Gastrocnemius medialis (tissue), 4 donors: ENCODE results near the gene STC2. TPM values are rescaled to one million over a fixed set of nuclear protein-coding genes. Genes with fewer than 3 reads are reported as not detected.
A peak's percentile ranks its signal among the peaks of the same experiment; 100 is the strongest.

Experiments used
- ATAC-seq, 2 donors: fragments of 150-250 bp; one replicate each; pipeline ENCODE4 v1.9.1; 2016
- DNase-seq, 2 donors: peaks; one replicate each; pipeline ENCODE4 v3.0.0-alpha.2; 2019
- H3K27ac ChIP-seq, 4 donors: fragments of 200-600 bp; sonication (generic); 1 replicate in 1 of 4; 2 replicates in 3 of 4; pipeline ENCODE4 v1.5.1; 2016 to 2018; ENCODE audit warnings: mild to moderate bottlenecking in 2 of 4, moderate library complexity in 1 of 4
- H3K27me3 ChIP-seq, 3 donors: fragments of 200-600 bp; sonication (generic) in 2 of 3; 1 replicate in 1 of 3; 2 replicates in 2 of 3; pipeline versions ENCODE4 v1.5.1 to v1.6.0; 2016 to 2019; ENCODE audit warnings: mild to moderate bottlenecking in 1 of 3, moderate library complexity in 1 of 3
- H3K36me3 ChIP-seq, 2 donors: fragments of 200-600 bp; sonication (generic) in 1 of 2; one replicate each; pipeline ENCODE4 v1.5.1; 2017 to 2018
- H3K4me1 ChIP-seq, 2 donors: fragments of 200-600 bp; sonication (generic) in 1 of 2; one replicate each; pipeline ENCODE4 v1.5.1; 2016 to 2017; ENCODE audit warnings: mild to moderate bottlenecking in 2 of 2
- H3K4me3 ChIP-seq, 4 donors: fragments of 200-600 bp; sonication (generic) in 3 of 4; 1 replicate in 1 of 4; 2 replicates in 3 of 4; pipeline ENCODE4 v1.5.1; 2016 to 2019; ENCODE audit warnings: mild to moderate bottlenecking in 2 of 4
- H3K9me3 ChIP-seq, 3 donors: fragments of 200-600 bp; sonication (generic) in 2 of 3; 1 replicate in 1 of 3; 2 replicates in 2 of 3; pipeline ENCODE4 v1.5.1; 2016 to 2019
- CTCF ChIP-seq, 5 experiments: fragments of 450-650 bp in 3 of 5; fragments of 200-600 bp in 2 of 5; sonication (generic) in 2 of 5; IDR thresholded peaks in 4 of 5; conservative IDR thresholded peaks in 1 of 5; 1 replicate in 4 of 5; 2 replicates in 1 of 5; pipeline ENCODE4 v1.5.1; 2016 to 2019; ENCODE audit warnings: antibody characterized with exemption in 5 of 5, mild to moderate bottlenecking in 3 of 5, moderate library complexity in 3 of 5
- POLR2A ChIP-seq, 2 donors: fragments of 450-650 bp; IDR thresholded peaks; one replicate each; pipeline ENCODE4 v1.6.1; 2017; ENCODE audit warnings: antibody characterized with exemption in 2 of 2, mild to moderate bottlenecking in 2 of 2, moderate library complexity in 2 of 2
- in situ Hi-C, 4 donors: fragments of 200-750 bp; cut with MboI; loops; one replicate each; pipeline versions ENCODE4 v1.15.0 to v1.8.0; 2017; ENCODE audit warnings: low sequenced_read_pairs in 4 of 4
- intact Hi-C: fragments of 100-400 bp; cut with DNase I; formaldehyde crosslinking; loops from one replicate; pipeline ENCODE4 v1.15.1; 2023; ENCODE audit warnings: low total_unique reads
- total RNA-seq, 4 donors: library from RNA; depleted of rRNA; stranded (reverse); fragments of >200 nt; gene quantifications; one replicate each; pipeline versions ENCODE4 v1.1.0 to v1.2.3, GENCODE V29; 2016

Gene STC2
- total RNA-seq, 4 donors from 2014 or later = 0.39 to 12.7 (median 4.0) TPM

- DNase-seq (no peak), ATAC-seq (peak in 1 of 2 donors; percentile 60)
Measured at GRCh38 chr5:173310861-173311785, 17.1 kb downstream of the STC2 start.

GRCh38 chr5:173310218-173310769 is 17.9 kb downstream of the STC2 start:
- H3K4me3 ChIP-seq = no peak overlapping the region
- no peak for ATAC-seq
- intact Hi-C loops = no loop called here
- no peaks in the 10 kb centered on the region for H3K36me3 ChIP-seq
- no peak for TF ChIP-seq POLR2A (IDR thresholded peaks at IDR 0.05)
- TF ChIP-seq CTCF (IDR thresholded peaks at IDR 0.05 in 4 of 5, conservative IDR thresholded peaks at IDR 0.05 in 1 of 5) = no peak
- peaks cover under 1 to 9% of the 10 kb centered on the region in 2 donors for H3K4me1 ChIP-seq
- H3K27ac ChIP-seq = peak overlapping the region in 2 of 4 donors; percentile 2 to 43
- no peaks in the 10 kb centered on the region for H3K27me3 ChIP-seq
- no peak for DNase-seq
- H3K9me3 ChIP-seq = no peaks in the 10 kb centered on the region
- in situ Hi-C loops = loop anchor here in 1 of 4 donors (25.0 kb wide), 2 partner anchors 277 to 677 kb away; partner anchors contain the start of gene C5orf47

More at GRCh38 chr5:173310861-173311785, 17.1 kb downstream of the STC2 start:
- Histone ChIP-seq H3K27ac (peak overlapping the region in 2 of 4 donors; percentile 2 to 43), H3K36me3 (no peaks in the 10 kb centered on the region), H3K27me3 (no peaks in the 10 kb centered on the region), H3K9me3 (no peaks in the 10 kb centered on the region), H3K4me3 (no peak overlapping the region), H3K4me1 (peaks cover 7 to 13% of the 10 kb centered on the region in 2 donors)
- in situ Hi-C loops (loop anchor here in 1 of 4 donors (25.0 kb wide), 2 partner anchors 276 to 676 kb away; partner anchors contain the start of gene C5orf47), intact Hi-C loops (no loop called here)
- TF ChIP-seq POLR2A (IDR thresholded peaks at IDR 0.05) (no peak), CTCF (IDR thresholded peaks at IDR 0.05 in 4 of 5, conservative IDR thresholded peaks at IDR 0.05 in 1 of 5) (no peak)

- no peak for TF ChIP-seq CTCF (IDR thresholded peaks at IDR 0.05 in 4 of 5, conservative IDR thresholded peaks at IDR 0.05 in 1 of 5)
- no peak for TF ChIP-seq POLR2A (IDR thresholded peaks at IDR 0.05)
- Histone ChIP-seq H3K27me3 (no peaks in the 10 kb centered on the region), H3K36me3 (no peaks in the 10 kb centered on the region), H3K9me3 (no peaks in the 10 kb centered on the region), H3K27ac (no peak overlapping the region), H3K4me3 (no peak overlapping the region), H3K4me1 (peaks cover 0 to 9% of the 10 kb centered on the region in 2 donors)
- in situ Hi-C loops = loop anchor here in 1 of 4 donors (25.0 kb wide), 2 partner anchors 278 to 678 kb away; partner anchors contain the start of gene C5orf47
- DNase-seq = no peak
- ATAC-seq = no peak
- intact Hi-C loops = no loop called here
Measured at GRCh38 chr5:173309731-173310130, 18.5 kb downstream of the STC2 start.

- in situ Hi-C loops = loop anchor here in 1 of 4 donors (25.0 kb wide), 2 partner anchors 279 to 679 kb away; partner anchors contain the start of gene C5orf47
- Histone ChIP-seq H3K4me1 (peaks cover 0 to 9% of the 10 kb centered on the region in 2 donors), H3K27me3 (no peaks in the 10 kb centered on the region), H3K4me3 (no peak overlapping the region), H3K27ac (no peak overlapping the region), H3K9me3 (no peaks in the 10 kb centered on the region), H3K36me3 (no peaks in the 10 kb centered on the region)
- intact Hi-C loops = no loop called here
- DNase-seq (no peak), ATAC-seq (no peak)
- TF ChIP-seq POLR2A (IDR thresholded peaks at IDR 0.05) (no peak), CTCF (IDR thresholded peaks at IDR 0.05 in 4 of 5, conservative IDR thresholded peaks at IDR 0.05 in 1 of 5) (no peak)
Measured at GRCh38 chr5:173308226-173308625, 20.0 kb downstream of the STC2 start.
